ENCODE results near the gene DSCAM. TPM values are rescaled to one million over a fixed set of nuclear protein-coding genes. Genes with fewer than 3 reads are reported as not detected.

DSCAM gene
- total RNA-seq, 4 donors from 2014 or later: 0.04 to 0.06 TPM; not detected in 2

DNA sequence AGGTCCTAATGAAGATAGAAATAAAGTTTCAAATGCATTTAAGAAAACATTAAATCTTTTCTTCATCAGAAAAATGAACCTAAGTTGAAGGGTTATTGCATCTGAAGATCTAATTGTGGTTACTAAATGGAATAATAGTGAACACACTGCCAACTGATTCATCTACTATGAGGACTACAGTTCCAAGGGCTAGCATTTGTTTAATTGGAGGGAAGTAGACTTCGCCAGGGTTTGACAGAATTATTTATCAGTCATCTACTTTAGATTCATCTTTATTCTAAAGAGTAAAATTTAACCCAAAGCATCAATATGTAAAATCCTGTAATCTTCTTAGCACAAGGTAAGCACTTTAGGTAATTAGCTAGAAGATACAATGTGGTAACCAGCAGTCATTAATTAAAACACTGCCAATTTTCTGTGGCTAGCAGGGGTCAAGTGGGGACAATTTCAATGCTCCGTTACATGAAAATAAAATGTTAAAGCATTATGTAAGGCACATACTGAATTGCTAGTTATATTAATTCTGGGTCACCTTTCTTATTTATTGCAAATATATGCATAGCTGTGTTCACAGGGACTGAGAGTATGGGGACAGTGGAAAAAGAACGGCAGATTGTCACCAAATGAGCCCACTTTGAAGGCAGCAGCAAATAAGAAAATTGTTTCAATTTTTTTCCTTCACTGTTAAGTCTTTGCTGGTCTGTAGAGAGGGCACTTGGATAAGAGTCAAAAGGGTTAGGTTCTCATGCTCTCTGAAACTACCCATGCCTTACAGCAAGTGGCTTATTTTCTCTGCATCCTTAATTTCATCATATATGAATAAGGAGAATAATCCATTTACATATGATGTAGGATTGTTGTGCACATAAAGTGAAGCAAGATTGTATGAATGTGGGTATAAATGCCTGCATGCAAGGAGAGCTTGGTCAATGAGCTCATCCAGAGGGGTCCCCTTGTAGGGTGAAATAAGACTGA is 563.8 kb downstream of the DSCAM start:
- WGBS, 2 donors: 73 to 77% methylated on average over 3 of the region's 3 CpGs
- DNase-seq: no peak
- Histone ChIP-seq H3K9me3 (no peaks in the 10 kb centered on the region), H3K4me1 (no peaks in the 10 kb centered on the region), H3K36me3 (no peaks in the 10 kb centered on the region), H3K4me3 (no peak overlapping the region), H3K27ac (no peak overlapping the region), H3K27me3 (peaks cover 0 to 5% (median 0%) of the 10 kb centered on the region in 4 donors)
- intact Hi-C loops (cut with DNase I): no loop called here
- TF ChIP-seq, protein P1, sequence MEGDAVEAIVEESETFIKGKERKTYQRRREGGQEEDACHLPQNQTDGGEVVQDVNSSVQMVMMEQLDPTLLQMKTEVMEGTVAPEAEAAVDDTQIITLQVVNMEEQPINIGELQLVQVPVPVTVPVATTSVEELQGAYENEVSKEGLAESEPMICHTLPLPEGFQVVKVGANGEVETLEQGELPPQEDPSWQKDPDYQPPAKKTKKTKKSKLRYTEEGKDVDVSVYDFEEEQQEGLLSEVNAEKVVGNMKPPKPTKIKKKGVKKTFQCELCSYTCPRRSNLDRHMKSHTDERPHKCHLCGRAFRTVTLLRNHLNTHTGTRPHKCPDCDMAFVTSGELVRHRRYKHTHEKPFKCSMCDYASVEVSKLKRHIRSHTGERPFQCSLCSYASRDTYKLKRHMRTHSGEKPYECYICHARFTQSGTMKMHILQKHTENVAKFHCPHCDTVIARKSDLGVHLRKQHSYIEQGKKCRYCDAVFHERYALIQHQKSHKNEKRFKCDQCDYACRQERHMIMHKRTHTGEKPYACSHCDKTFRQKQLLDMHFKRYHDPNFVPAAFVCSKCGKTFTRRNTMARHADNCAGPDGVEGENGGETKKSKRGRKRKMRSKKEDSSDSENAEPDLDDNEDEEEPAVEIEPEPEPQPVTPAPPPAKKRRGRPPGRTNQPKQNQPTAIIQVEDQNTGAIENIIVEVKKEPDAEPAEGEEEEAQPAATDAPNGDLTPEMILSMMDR (IDR thresholded peaks at IDR 0.05): no peak
- no peak for TF ChIP-seq POLR2A (IDR thresholded peaks at IDR 0.05)

DNA sequence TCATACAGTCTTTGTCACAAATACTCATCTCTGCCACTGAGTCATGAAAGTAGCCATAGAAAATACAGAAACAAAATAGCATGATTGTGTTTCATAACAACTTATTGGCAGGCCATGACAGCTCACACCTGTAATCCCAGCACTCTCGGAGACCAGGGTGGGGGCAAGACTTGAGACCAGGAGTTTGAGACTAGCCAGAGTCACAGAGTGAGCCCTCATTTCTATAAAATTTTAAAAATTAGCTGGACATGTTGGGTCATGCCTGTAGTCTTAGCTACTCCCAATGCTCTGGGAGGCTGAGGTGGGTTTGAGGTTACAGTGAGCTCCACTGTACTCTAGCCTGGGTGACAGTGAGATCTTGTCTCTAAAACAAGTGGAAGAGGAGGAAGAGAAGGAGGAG is 568.6 kb downstream of the DSCAM start:
- intact Hi-C loops (cut with DNase I): no loop called here
- Histone ChIP-seq H3K36me3 (no peaks in the 10 kb centered on the region), H3K27ac (no peak overlapping the region), H3K4me3 (no peak overlapping the region), H3K9me3 (no peaks in the 10 kb centered on the region), H3K4me1 (no peaks in the 10 kb centered on the region), H3K27me3 (no peaks in the 10 kb centered on the region)
- no peak for DNase-seq
- TF ChIP-seq POLR2A (IDR thresholded peaks at IDR 0.05): no peak
- TF ChIP-seq, protein P1 (IDR thresholded peaks at IDR 0.05): no peak
- 60 to 87% methylated on average over 1 of the region's 1 CpG for WGBS, 2 donors

DNA sequence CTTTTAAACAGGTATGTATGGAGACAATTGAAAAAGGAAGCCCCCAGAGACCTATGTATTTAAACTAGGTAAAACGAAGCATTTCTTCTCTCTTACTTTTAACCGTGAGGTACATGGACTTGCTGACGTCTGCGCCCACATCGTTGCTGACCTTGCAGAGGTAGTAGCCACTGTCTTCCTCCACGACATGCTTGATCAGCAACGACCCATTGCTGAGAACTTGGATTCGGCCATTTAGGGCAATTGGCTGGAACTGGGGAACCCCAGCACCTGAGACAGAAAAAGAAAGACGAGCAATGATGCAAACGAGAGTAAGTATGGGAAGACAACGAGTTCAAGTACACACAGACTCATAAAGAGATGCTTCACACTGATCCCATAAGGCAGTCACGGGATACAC is 571.0 kb downstream of the DSCAM start:
- no peak for DNase-seq
- no peak overlapping the region for H3K4me3 ChIP-seq
- no peaks in the 10 kb centered on the region for H3K9me3 ChIP-seq
- WGBS, 2 donors: 69 to 71% methylated on average over 12 of the region's 12 CpGs
- no peak for TF ChIP-seq POLR2A (IDR thresholded peaks at IDR 0.05)
- H3K27ac ChIP-seq: no peak overlapping the region
- H3K4me1 ChIP-seq: no peaks in the 10 kb centered on the region
- intact Hi-C loops (cut with DNase I): no loop called here
- no peaks in the 10 kb centered on the region for H3K36me3 ChIP-seq
- H3K27me3 ChIP-seq: no peaks in the 10 kb centered on the region

DNA sequence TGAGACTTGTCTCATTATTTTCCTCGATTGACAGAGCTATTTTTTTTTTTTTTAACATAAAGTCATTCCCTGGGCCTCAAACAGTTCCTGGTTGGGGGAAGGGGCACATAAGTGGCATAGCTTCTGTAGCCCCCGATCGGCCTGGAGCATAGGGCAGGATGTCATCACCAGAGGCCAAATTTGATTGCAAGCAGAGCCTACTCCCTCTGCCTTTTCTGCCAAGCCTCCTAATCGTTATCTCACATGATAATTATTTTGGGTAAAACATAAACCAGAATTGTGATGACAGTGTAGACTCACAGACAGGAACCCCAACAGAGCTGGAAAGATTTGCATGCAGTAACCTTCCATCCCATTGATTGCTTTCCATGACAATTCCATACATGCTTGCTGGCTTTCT is 574.9 kb downstream of the DSCAM start:
- Histone ChIP-seq H3K27me3 (no peaks in the 10 kb centered on the region), H3K36me3 (no peaks in the 10 kb centered on the region), H3K27ac (no peak overlapping the region), H3K4me1 (no peaks in the 10 kb centered on the region), H3K4me3 (no peak overlapping the region), H3K9me3 (no peaks in the 10 kb centered on the region)
- intact Hi-C loops (cut with DNase I): no loop called here
- WGBS, 2 donors: 70 to 77% methylated on average over 4 of the region's 4 CpGs
- no peak for DNase-seq
- TF ChIP-seq, protein P1 (IDR thresholded peaks at IDR 0.05): no peak
- TF ChIP-seq POLR2A (IDR thresholded peaks at IDR 0.05): no peak

DNA sequence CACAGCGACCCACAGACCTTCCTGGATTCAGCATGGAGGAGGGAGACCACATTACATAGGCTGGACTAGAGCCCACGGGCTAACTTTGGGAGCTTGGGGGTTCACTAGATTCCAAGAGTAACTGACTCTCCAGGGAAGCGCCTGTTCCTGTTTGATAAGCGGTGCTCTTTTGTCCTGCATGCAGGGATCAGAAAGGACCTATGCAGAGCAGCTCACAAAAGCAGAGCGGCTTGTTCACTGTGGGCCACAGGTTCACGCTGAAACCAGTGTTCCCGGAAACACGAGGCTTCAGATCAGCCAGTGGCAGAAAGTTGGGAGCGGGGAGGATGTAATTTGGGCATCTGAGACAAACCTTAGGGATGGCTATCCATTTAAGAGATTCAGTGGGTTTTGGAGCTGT is 575.8 kb downstream of the DSCAM start:
- DNase-seq: no peak
- no peak for TF ChIP-seq POLR2A (IDR thresholded peaks at IDR 0.05)
- TF ChIP-seq, protein P1 (IDR thresholded peaks at IDR 0.05): no peak
- 76 to 79% methylated on average over 9 of the region's 9 CpGs for WGBS, 2 donors
- H3K9me3 ChIP-seq: no peaks in the 10 kb centered on the region
- no peak overlapping the region for H3K4me3 ChIP-seq
- H3K27me3 ChIP-seq: no peaks in the 10 kb centered on the region
- H3K4me1 ChIP-seq: no peaks in the 10 kb centered on the region
- no peak overlapping the region for H3K27ac ChIP-seq
- intact Hi-C loops (cut with DNase I): no loop called here
- no peaks in the 10 kb centered on the region for H3K36me3 ChIP-seq
